GM21576 (cell line): ENCODE data around the gene ROBO1.
"Not testable (repeated sequence)": the region's sequence is repeated elsewhere in the genome, so short reads cannot be mapped to it uniquely, and the experiment has no call there.

Experiments
- ATAC-seq: cut with Tn5 transposase; IDR thresholded peaks from one replicate; pipeline ENCODE4 v1.9.1; 2021; ENCODE audit warnings: mild to moderate bottlenecking, moderate library complexity; ENCODE audit not compliant: unreplicated experiment

Gene ROBO1

GRCh38 chr3:79325833-79326383 is 441.9 kb downstream of the ROBO1 start:
- ATAC-seq: not testable (repeated sequence)

GRCh38 chr3:79317551-79318518 is 450.0 kb downstream of the ROBO1 start:
- no peak for ATAC-seq

- no peak for ATAC-seq
Measured at GRCh38 chr3:79314962-79315361, 452.8 kb downstream of the ROBO1 start.

GRCh38 chr3:79314544-79314943 is 453.3 kb downstream of the ROBO1 start:
- ATAC-seq: no peak

GRCh38 chr3:79310016-79310415 is 457.8 kb downstream of the ROBO1 start:
- ATAC-seq: no peak

GRCh38 chr3:79306934-79307570 is 460.7 kb downstream of the ROBO1 start:
- no peak for ATAC-seq

- not testable (repeated sequence) for ATAC-seq
Measured at GRCh38 chr3:79299949-79300635, 467.7 kb downstream of the ROBO1 start.

GRCh38 chr3:79297245-79297960 is 470.4 kb downstream of the ROBO1 start:
- no peak for ATAC-seq

- no peak for ATAC-seq
Measured at GRCh38 chr3:79286882-79287281, 480.9 kb downstream of the ROBO1 start.

- no peak for ATAC-seq
Measured at GRCh38 chr3:79285871-79286270, 481.9 kb downstream of the ROBO1 start.

GRCh38 chr3:79285380-79285779 is 482.4 kb downstream of the ROBO1 start:
- no peak for ATAC-seq

GRCh38 chr3:79284781-79285180 is 483.0 kb downstream of the ROBO1 start:
- ATAC-seq: no peak

- ATAC-seq: no peak
Measured at GRCh38 chr3:79278681-79279080, 489.1 kb downstream of the ROBO1 start.

GRCh38 chr3:79268422-79268821 is 499.4 kb downstream of the ROBO1 start:
- ATAC-seq: no peak

GRCh38 chr3:79264892-79265291 is 502.9 kb downstream of the ROBO1 start:
- ATAC-seq: no peak

GRCh38 chr3:79263423-79263822 is 504.4 kb downstream of the ROBO1 start:
- ATAC-seq: no peak

GRCh38 chr3:79258479-79258878 is 509.3 kb downstream of the ROBO1 start:
- ATAC-seq: no peak

GRCh38 chr3:79257791-79258190 is 510.0 kb downstream of the ROBO1 start:
- no peak for ATAC-seq

- ATAC-seq: no peak
Measured at GRCh38 chr3:79255702-79256101, 512.1 kb downstream of the ROBO1 start.

GRCh38 chr3:79255292-79255691 is 512.5 kb downstream of the ROBO1 start:
- no peak for ATAC-seq

GRCh38 chr3:79253704-79254103 is 514.1 kb downstream of the ROBO1 start:
- no peak for ATAC-seq
